GM13977 (cell line): ENCODE data around the gene HECW1.
A peak's percentile ranks its signal among the peaks of the same experiment; 100 is the strongest.

ENCODE experiments used
- DNase-seq: peaks from one replicate; pipeline ENCODE4 v3.0.0; 2012; ENCODE audit warnings: low spot score
- in situ Hi-C: fragments of 300-500 bp; cut with MboI; formaldehyde crosslinking; loops from one replicate; pipeline ENCODE4 v1.12.0; 2022; ENCODE audit warnings: low sequenced_read_pairs, low pct_unique_long_range_greater_than_20kb, mixed read lengths, inconsistent platforms; ENCODE audit not compliant: unreplicated experiment
- TF ChIP-seq, protein P1 (sequence below): IDR thresholded peaks from 2 replicates; pipeline ENCODE4 v1.5.1; 2012; ENCODE audit warnings: mild to moderate bottlenecking, control low read depth; ENCODE audit not compliant: insufficient read depth; ENCODE audit errors: extremely low read depth, missing control alignments

HECW1 gene

DNA sequence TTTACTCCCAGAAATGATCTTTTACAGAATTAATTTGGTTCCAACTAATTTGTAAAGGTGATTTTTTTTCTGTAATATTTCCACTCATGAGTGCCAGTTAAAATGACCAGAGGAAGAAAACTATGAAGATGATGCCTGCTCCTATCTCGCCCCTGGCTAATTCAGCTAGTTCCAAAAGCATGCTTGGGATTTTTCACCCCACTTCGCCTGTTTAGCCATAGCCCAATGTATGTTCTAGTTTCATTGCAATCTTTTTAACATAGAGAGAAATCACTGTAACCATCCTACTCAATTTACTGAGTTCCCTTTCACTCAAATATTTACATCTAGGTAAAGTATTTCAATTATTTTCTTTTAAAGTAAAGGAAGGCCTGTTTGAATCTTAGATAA, 447.5 kb downstream of the HECW1 start:
- no peak for DNase-seq
- in situ Hi-C loops: no loop called here
- TF ChIP-seq, protein P1, sequence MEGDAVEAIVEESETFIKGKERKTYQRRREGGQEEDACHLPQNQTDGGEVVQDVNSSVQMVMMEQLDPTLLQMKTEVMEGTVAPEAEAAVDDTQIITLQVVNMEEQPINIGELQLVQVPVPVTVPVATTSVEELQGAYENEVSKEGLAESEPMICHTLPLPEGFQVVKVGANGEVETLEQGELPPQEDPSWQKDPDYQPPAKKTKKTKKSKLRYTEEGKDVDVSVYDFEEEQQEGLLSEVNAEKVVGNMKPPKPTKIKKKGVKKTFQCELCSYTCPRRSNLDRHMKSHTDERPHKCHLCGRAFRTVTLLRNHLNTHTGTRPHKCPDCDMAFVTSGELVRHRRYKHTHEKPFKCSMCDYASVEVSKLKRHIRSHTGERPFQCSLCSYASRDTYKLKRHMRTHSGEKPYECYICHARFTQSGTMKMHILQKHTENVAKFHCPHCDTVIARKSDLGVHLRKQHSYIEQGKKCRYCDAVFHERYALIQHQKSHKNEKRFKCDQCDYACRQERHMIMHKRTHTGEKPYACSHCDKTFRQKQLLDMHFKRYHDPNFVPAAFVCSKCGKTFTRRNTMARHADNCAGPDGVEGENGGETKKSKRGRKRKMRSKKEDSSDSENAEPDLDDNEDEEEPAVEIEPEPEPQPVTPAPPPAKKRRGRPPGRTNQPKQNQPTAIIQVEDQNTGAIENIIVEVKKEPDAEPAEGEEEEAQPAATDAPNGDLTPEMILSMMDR: no peak

GRCh38 chr7:43560742-43561330, 448.4 kb downstream of the HECW1 start:
- in situ Hi-C loops: no loop called here
- TF ChIP-seq, protein P1: no peak
- DNase-seq: no peak

DNA sequence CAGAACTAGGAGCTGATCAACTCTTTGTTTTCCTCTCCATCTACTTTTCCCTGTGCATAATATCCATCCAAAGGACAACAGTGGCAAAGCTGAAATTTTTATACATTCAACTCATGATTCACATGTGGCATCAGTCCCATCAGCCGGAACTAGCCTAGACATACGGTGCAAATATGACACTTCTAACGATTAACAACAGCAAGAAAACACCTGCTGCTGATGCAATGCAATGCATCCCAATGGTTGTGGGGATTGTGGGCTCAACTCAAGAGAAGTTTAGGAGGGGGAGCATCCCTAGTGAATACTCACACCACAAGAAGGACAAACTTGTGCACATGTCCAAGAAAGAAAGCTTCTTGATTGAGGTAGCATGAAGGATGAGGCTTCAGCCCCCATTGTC, 449.9 kb downstream of the HECW1 start:
- no peak for DNase-seq
- TF ChIP-seq, protein P1: no peak
- in situ Hi-C loops: no loop called here

DNA sequence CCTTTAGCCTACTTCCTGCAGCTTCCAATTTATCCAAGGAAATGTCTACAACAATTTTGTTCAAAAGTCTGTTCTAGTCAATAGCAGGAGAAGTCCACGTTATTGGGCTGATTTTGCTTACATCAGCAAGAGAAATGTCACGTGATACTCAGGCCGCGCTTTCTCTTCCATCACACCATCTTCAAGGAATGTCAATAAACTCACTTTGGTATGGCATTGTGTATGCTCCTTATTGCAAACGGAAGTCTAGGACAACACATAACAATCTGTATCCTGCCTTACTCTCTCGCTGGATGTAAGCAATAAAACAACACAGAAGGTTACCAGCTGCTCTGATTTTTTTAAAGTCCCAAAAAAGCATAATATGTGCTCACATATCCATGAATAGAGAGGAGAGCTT, 453.3 kb downstream of the HECW1 start:
- DNase-seq: no peak
- TF ChIP-seq, protein P1: no peak
- in situ Hi-C loops: no loop called here

GRCh38 chr7:43568529-43568928, 456.1 kb downstream of the HECW1 start:
- no peak for DNase-seq
- TF ChIP-seq, protein P1: no peak
- in situ Hi-C loops: no loop called here

DNA sequence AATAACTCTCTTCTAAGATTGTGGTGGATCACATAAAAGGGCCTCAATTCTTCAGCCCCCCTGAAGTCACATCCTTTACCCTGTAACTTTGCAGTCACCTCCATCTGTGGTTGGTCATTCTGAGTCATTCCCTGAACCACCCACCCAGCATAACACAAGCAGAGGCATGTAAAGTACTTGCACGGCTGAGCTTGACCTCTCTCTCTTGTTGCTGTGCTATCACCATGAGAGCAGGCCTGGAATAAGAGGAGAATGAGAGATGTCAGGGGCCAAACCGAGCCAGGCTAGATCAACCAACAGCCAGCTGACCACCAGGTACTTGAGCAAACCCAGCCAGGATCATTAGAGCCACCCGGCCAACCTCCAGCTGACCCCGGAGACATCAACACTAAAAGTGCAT, 457.0 kb downstream of the HECW1 start:
- in situ Hi-C loops: no loop called here
- DNase-seq: peak; percentile 46
- TF ChIP-seq, protein P1: no peak
